Suprapubic skin (tissue), 4 donors: ENCODE data around the gene ACOX3. TPM values are rescaled to one million over a fixed set of nuclear protein-coding genes. Genes with fewer than 3 reads are reported as not detected.

ENCODE experiments used
- DNase-seq, 2 donors: peaks; one replicate each; pipeline ENCODE4 v3.0.0-alpha.2; 2019; ENCODE audit warnings: low spot score in 2 of 2
- H3K27ac ChIP-seq: fragments of 200-600 bp; sonication (generic); one replicate; pipeline ENCODE4 v1.5.1; 2019
- H3K27me3 ChIP-seq: fragments of 200-600 bp; sonication (generic); one replicate; pipeline ENCODE4 v1.5.1; 2019
- H3K36me3 ChIP-seq: fragments of 200-600 bp; sonication (generic); one replicate; pipeline ENCODE4 v1.5.1; 2019
- H3K4me1 ChIP-seq: fragments of 200-600 bp; sonication (generic); one replicate; pipeline ENCODE4 v1.5.1; 2019
- H3K4me3 ChIP-seq: fragments of 200-600 bp; sonication (generic); one replicate; pipeline ENCODE4 v1.5.1; 2019; ENCODE audit warnings: mild to moderate bottlenecking
- H3K9me3 ChIP-seq: fragments of 200-600 bp; sonication (generic); one replicate; pipeline ENCODE4 v1.5.1; 2019
- EP300 ChIP-seq: sonication (generic); formaldehyde crosslinking; IDR thresholded peaks from one replicate; pipeline ENCODE4 v1.6.1; 2017; ENCODE audit warnings: antibody characterized with exemption
- POLR2A ChIP-seq, 2 donors: fragments of 450-650 bp; IDR thresholded peaks; one replicate each; pipeline ENCODE4 v1.6.1; 2017; ENCODE audit warnings: antibody characterized with exemption in 2 of 2, mild to moderate bottlenecking in 2 of 2, moderate library complexity in 2 of 2
- POLR2AphosphoS5 ChIP-seq, 3 donors: sonication (generic); formaldehyde crosslinking; IDR thresholded peaks; one replicate each; pipeline ENCODE4 v1.6.1; 2017; ENCODE audit warnings: antibody characterized with exemption in 3 of 3
- WGBS: methylation state at CpG from one replicate; pipeline ENCODE4 v1.1.5; 2018; 5-methylcytosine and 5-hydroxymethylcytosine counted together
- total RNA-seq, 4 donors: library from RNA; depleted of rRNA; stranded (reverse); fragments of >200 nt; gene quantifications; one replicate each; pipeline ENCODE4 v1.1.0, GENCODE V29; 2016
- TF ChIP-seq, protein P1 (sequence below), 2 donors: fragments of 200-600 bp in 1 of 2; fragments of 450-650 bp in 1 of 2; sonication (generic) in 1 of 2; IDR thresholded peaks; one replicate each; pipeline ENCODE4 v1.5.1; 2016 to 2019; ENCODE audit warnings: antibody characterized with exemption in 2 of 2, mild to moderate bottlenecking in 1 of 2, moderate library complexity in 1 of 2

The ACOX3 gene
- total RNA-seq, 4 donors from 2014 or later: 33.9 to 73.5 (median 54.3) TPM

- H3K4me3 ChIP-seq: no peak overlapping the region
- H3K9me3 ChIP-seq: no peaks in the 10 kb centered on the region
- H3K36me3 ChIP-seq: no peaks in the 10 kb centered on the region
- H3K27ac ChIP-seq: peak overlapping the region; percentile 54
- 84% methylated on average over 2 of the region's 2 CpGs for WGBS
- H3K27me3 ChIP-seq: no peaks in the 10 kb centered on the region
- peak in 1 of 2 donors; percentile 22 for DNase-seq
- H3K4me1 ChIP-seq: peaks cover 22% of the 10 kb centered on the region
- TF ChIP-seq POLR2A (IDR thresholded peaks at IDR 0.05): no peak
- no peak for TF ChIP-seq EP300
- TF ChIP-seq POLR2AphosphoS5 (IDR thresholded peaks at IDR 0.05): no peak
- TF ChIP-seq, protein P1, sequence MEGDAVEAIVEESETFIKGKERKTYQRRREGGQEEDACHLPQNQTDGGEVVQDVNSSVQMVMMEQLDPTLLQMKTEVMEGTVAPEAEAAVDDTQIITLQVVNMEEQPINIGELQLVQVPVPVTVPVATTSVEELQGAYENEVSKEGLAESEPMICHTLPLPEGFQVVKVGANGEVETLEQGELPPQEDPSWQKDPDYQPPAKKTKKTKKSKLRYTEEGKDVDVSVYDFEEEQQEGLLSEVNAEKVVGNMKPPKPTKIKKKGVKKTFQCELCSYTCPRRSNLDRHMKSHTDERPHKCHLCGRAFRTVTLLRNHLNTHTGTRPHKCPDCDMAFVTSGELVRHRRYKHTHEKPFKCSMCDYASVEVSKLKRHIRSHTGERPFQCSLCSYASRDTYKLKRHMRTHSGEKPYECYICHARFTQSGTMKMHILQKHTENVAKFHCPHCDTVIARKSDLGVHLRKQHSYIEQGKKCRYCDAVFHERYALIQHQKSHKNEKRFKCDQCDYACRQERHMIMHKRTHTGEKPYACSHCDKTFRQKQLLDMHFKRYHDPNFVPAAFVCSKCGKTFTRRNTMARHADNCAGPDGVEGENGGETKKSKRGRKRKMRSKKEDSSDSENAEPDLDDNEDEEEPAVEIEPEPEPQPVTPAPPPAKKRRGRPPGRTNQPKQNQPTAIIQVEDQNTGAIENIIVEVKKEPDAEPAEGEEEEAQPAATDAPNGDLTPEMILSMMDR (IDR thresholded peaks at IDR 0.05): no peak
These were observed 120.2 kb downstream of the ACOX3 start for GRCh38 chr4:8320386-8320750.

DNA sequence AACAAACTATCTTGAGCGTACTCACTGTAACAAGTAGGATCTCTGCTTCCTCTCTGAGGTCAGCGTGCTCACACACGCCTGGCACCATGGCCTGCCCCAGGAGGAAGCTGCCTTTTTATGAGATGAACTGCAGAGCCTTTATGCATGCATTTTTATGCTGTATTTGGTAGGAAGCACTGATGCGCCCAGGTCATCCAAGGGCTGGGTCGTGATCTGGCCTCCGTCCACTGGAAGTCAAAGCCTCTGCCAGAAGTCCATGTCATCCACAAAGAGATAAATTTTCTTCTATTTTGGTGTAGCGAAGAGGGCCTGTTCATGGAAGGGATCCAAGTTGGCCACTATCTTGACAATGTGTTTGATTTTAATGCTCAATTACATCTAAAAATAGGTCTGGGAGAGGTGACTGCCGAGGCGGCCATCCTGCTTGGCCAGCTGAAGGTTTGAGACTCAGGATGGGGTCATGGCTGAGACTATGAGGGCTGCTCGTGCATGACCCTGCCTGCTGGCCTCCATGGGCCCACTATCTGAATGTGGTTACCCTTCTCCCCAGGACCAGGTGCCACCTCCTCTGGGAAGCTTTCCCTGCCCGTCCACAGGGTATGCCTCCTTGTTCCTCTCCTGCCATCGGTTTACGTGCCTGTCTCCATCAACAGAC lies 120.7 kb downstream of the ACOX3 start:
- Histone ChIP-seq H3K9me3 (no peaks in the 10 kb centered on the region), H3K27ac (peak overlapping the region; percentile 54), H3K4me3 (no peak overlapping the region), H3K27me3 (no peaks in the 10 kb centered on the region), H3K4me1 (peaks cover 22% of the 10 kb centered on the region), H3K36me3 (no peaks in the 10 kb centered on the region)
- 43% methylated on average over 13 of the region's 13 CpGs for WGBS
- TF ChIP-seq EP300: no peak
- no peak for TF ChIP-seq POLR2A (IDR thresholded peaks at IDR 0.05)
- no peak for TF ChIP-seq POLR2AphosphoS5 (IDR thresholded peaks at IDR 0.05)
- TF ChIP-seq, protein P1 (IDR thresholded peaks at IDR 0.05): no peak
- DNase-seq: peak; percentile 38 to 67

- no peaks in the 10 kb centered on the region for H3K9me3 ChIP-seq
- no peaks in the 10 kb centered on the region for H3K27me3 ChIP-seq
- no peak overlapping the region for H3K27ac ChIP-seq
- TF ChIP-seq, protein P1 (IDR thresholded peaks at IDR 0.05): no peak
- peaks cover 22% of the 10 kb centered on the region for H3K4me1 ChIP-seq
- peak in 1 of 2 donors; percentile 41 for DNase-seq
- H3K36me3 ChIP-seq: no peaks in the 10 kb centered on the region
- no peak overlapping the region for H3K4me3 ChIP-seq
- WGBS: 93% methylated on average over 6 of the region's 6 CpGs
These were observed 121.5 kb downstream of the ACOX3 start for GRCh38 chr4:8319061-8319460.

DNA sequence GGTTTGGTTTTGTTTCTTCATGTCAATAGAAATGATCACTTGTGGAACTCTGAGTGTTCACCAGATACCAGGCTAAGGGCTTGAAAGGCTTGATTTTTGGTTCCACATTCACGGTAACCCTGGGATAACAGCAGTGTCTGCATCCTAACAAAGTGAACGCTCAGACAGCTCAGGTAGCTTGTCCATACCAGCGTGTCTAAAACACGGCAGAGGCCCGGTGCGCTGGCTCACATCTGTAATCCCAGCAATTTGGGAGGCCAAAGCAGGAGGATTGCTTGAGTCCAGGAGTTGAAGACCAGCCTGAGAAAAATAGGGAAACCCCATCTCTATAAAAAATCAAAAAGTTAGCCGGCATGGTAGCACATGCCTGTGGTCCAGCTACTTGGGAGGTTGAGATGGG lies 122.0 kb downstream of the ACOX3 start:
- Histone ChIP-seq H3K4me1 (peaks cover 22% of the 10 kb centered on the region), H3K9me3 (no peaks in the 10 kb centered on the region), H3K4me3 (no peak overlapping the region), H3K27me3 (no peaks in the 10 kb centered on the region), H3K27ac (no peak overlapping the region), H3K36me3 (no peaks in the 10 kb centered on the region)
- TF ChIP-seq POLR2AphosphoS5 (IDR thresholded peaks at IDR 0.05): no peak
- TF ChIP-seq POLR2A (IDR thresholded peaks at IDR 0.05): no peak
- TF ChIP-seq, protein P1 (IDR thresholded peaks at IDR 0.05): no peak
- peak in 1 of 2 donors; percentile 58 for DNase-seq
- 92% methylated on average over 7 of the region's 7 CpGs for whole genome bisulfite sequencing

- Histone ChIP-seq H3K36me3 (no peaks in the 10 kb centered on the region), H3K9me3 (no peaks in the 10 kb centered on the region), H3K4me3 (no peak overlapping the region), H3K4me1 (peaks cover 22% of the 10 kb centered on the region), H3K27me3 (no peaks in the 10 kb centered on the region), H3K27ac (no peak overlapping the region)
- TF ChIP-seq EP300 (no peak), POLR2A (IDR thresholded peaks at IDR 0.05) (no peak), POLR2AphosphoS5 (IDR thresholded peaks at IDR 0.05) (no peak)
- TF ChIP-seq, protein P1 (IDR thresholded peaks at IDR 0.05): no peak
- DNase-seq: no peak
- WGBS: 93% methylated on average over 6 of the region's 6 CpGs
These were observed 123.0 kb downstream of the ACOX3 start for GRCh38 chr4:8317474-8317873.
